Neural progenitor cell (in vitro differentiated cells): ENCODE measurements around the gene FAM114A2.

Experiments
- CTCF ChIP-seq: fragments of 200-600 bp; sonication (generic); IDR thresholded peaks from 2 replicates; pipeline ENCODE4 v1.5.1; 2017; ENCODE audit warnings: antibody characterized with exemption, mild to moderate bottlenecking
- EZH2phosphoT487 ChIP-seq: fragments of 200-600 bp; sonication (generic); IDR thresholded peaks from 2 replicates; pipeline ENCODE4 v1.6.1; 2017; ENCODE audit warnings: antibody characterized with exemption

GRCh38 chr5:154087260-154087659, 48.5 kb upstream of the FAM114A2 start:
- TF ChIP-seq EZH2phosphoT487 = no peak
- TF ChIP-seq CTCF = no peak
